ENCODE measurements around the gene ISOC1.

The ISOC1 gene

DNA sequence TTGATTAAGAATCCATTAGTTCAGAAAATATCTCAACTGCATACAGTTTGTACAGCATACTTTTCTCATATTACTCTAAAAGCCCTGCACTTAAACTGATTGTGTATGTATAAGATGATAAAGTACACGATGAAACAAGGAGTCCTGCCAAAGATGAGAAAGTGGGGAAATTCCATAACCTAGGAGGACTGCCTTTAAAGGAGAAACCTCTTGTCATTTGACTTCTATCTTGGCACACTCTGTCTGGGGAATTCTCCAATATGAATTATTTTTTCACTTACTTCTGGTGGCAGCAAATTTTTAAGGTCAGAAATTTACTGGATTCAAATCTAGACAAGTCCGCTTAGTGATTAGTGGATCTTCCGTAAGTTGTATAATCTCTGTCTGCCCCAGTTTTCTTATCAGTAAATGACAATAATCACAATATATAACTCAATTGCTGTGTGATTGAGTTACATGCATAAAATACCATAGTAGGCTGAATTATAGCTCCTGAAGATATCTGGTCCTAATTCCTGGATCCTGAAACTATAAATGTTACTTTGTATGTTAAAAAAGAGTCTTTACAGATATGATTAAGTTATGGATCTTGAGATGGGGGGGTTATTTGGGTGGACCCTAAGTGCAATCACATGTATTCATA lies 17.0 kb upstream of the ISOC1 start:
- Histone ChIP-seq H3K4me1 (ENCODE audit: insufficient read depth, poor library complexity, severe bottlenecking) (no peaks in the 10 kb centered on the region), H3K36me3 (ENCODE audit: low read depth) (no peaks in the 10 kb centered on the region), H3K27ac (ENCODE audit: poor library complexity, severe bottlenecking) (no peak overlapping the region), H3K27me3 (ENCODE audit: insufficient read depth, poor library complexity, severe bottlenecking) (peaks cover 6% of the 10 kb centered on the region), H3K9me3 (ENCODE audit: severe bottlenecking) (no peaks in the 10 kb centered on the region), H3K4me3 (ENCODE audit: severe bottlenecking) (no peak overlapping the region)
- TF ChIP-seq, protein P1, sequence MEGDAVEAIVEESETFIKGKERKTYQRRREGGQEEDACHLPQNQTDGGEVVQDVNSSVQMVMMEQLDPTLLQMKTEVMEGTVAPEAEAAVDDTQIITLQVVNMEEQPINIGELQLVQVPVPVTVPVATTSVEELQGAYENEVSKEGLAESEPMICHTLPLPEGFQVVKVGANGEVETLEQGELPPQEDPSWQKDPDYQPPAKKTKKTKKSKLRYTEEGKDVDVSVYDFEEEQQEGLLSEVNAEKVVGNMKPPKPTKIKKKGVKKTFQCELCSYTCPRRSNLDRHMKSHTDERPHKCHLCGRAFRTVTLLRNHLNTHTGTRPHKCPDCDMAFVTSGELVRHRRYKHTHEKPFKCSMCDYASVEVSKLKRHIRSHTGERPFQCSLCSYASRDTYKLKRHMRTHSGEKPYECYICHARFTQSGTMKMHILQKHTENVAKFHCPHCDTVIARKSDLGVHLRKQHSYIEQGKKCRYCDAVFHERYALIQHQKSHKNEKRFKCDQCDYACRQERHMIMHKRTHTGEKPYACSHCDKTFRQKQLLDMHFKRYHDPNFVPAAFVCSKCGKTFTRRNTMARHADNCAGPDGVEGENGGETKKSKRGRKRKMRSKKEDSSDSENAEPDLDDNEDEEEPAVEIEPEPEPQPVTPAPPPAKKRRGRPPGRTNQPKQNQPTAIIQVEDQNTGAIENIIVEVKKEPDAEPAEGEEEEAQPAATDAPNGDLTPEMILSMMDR (IDR thresholded peaks at IDR 0.05; ENCODE audit: poor library complexity, severe bottlenecking), result no peak
- ATAC-seq (ENCODE audit: low read depth) (no peak), DNase-seq (ENCODE audit: low spot score) (no peak)

DNA sequence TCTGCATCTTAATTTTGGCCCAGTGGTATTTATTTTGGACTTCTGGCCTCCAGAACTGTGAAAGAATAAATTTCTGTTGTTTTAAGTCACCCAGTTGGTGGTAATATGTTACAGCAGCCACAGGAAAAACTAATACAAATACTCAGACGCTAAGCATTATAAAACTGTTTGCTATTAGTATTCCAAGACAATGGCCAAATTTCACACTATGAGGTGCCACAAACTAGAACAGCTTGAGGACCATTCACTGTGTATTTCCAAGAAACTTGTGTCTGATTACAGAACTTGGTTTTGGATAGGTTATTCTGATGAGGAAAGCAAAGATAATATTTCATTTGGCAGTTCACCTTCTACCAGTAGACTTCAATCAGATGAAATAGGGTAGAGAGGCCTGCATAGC lies 16.3 kb upstream of the ISOC1 start:
- Histone ChIP-seq H3K27ac (ENCODE audit: poor library complexity, severe bottlenecking) (no peak overlapping the region), H3K4me3 (ENCODE audit: severe bottlenecking) (no peak overlapping the region), H3K4me1 (ENCODE audit: insufficient read depth, poor library complexity, severe bottlenecking) (no peaks in the 10 kb centered on the region), H3K27me3 (ENCODE audit: insufficient read depth, poor library complexity, severe bottlenecking) (peaks cover 6% of the 10 kb centered on the region), H3K9me3 (ENCODE audit: severe bottlenecking) (no peaks in the 10 kb centered on the region), H3K36me3 (ENCODE audit: low read depth) (no peaks in the 10 kb centered on the region)
- ATAC-seq (ENCODE audit: low read depth) (no peak), DNase-seq (ENCODE audit: low spot score) (no peak)
- TF ChIP-seq, protein P1 (IDR thresholded peaks at IDR 0.05; ENCODE audit: poor library complexity, severe bottlenecking), result no peak

DNA sequence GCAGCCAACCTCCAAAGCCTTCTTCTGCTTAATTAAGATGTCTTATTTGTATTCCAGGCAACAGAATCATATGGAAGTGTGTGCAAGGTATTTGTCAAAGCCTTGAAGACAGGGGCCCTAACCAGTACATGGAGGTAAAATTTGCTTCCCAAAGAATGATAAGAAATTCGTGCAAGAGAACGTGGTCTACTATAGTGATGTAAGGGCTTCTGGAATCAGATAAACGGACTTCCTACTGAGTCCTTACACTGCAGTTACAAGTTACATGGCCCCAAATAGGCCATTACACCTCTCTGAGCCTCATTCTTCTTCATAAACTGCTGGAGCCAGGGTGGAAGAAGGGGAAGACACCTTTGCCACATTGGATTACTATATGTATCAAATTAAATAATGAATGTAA lies 15.9 kb upstream of the ISOC1 start:
- no peak for ATAC-seq (ENCODE audit: low read depth)
- Histone ChIP-seq H3K4me1 (ENCODE audit: insufficient read depth, poor library complexity, severe bottlenecking) (no peaks in the 10 kb centered on the region), H3K9me3 (ENCODE audit: severe bottlenecking) (no peaks in the 10 kb centered on the region), H3K36me3 (ENCODE audit: low read depth) (no peaks in the 10 kb centered on the region), H3K27ac (ENCODE audit: poor library complexity, severe bottlenecking) (no peak overlapping the region), H3K27me3 (ENCODE audit: insufficient read depth, poor library complexity, severe bottlenecking) (peaks cover 6% of the 10 kb centered on the region), H3K4me3 (ENCODE audit: severe bottlenecking) (no peak overlapping the region)
- DNase-seq (ENCODE audit: low spot score), result no peak
- TF ChIP-seq, protein P1 (IDR thresholded peaks at IDR 0.05; ENCODE audit: poor library complexity, severe bottlenecking), result no peak

DNA sequence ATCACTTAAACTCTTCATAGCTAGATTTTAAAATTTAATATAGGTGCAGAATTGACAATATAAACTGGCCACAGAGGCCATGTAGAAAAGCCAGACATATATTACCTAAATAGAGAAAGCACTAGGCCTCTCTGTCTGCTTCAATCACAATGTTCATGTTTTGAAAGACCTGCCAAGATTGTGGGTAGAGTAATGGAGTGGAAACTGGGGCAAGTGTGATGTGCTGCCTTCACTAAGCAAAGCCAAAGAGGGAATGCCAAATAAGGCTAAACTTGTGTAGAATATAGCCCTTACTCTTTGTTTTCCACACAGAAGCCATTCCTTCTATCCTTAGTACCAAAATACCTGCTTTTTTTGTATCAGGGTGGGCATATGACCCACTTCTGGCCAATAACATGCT lies 15.1 kb upstream of the ISOC1 start:
- no peak for ATAC-seq (ENCODE audit: low read depth)
- no peak overlapping the region for H3K4me3 ChIP-seq (ENCODE audit: severe bottlenecking)
- TF ChIP-seq, protein P1 (IDR thresholded peaks at IDR 0.05; ENCODE audit: poor library complexity, severe bottlenecking), result no peak

DNA sequence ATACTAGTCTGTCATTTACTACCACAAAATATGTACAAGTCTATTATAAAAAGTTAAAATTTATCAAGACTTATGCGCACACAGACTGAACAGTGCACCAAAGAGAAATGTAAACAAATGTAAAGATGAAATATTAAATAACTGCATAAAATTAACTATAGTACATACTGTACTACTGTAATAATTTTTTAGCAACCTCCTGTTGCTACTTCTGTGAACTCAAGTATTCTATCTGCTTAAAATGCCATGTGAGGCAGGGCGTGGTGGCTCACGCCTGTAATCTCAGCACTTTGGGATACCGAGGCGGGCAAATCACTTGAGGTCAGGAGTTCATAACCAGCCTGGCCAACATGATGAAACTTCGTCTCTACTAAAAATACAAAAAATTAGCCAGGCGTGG lies 13.8 kb upstream of the ISOC1 start:
- H3K4me1 ChIP-seq (ENCODE audit: insufficient read depth, poor library complexity, severe bottlenecking), result no peaks in the 10 kb centered on the region
- H3K27ac ChIP-seq (ENCODE audit: poor library complexity, severe bottlenecking), result no peak overlapping the region
- no peak for DNase-seq (ENCODE audit: low spot score)
- H3K4me3 ChIP-seq (ENCODE audit: severe bottlenecking), result no peak overlapping the region
- peaks cover 6% of the 10 kb centered on the region for H3K27me3 ChIP-seq (ENCODE audit: insufficient read depth, poor library complexity, severe bottlenecking)
- TF ChIP-seq, protein P1 (IDR thresholded peaks at IDR 0.05; ENCODE audit: poor library complexity, severe bottlenecking), result no peak
- ATAC-seq (ENCODE audit: low read depth), result no peak
- H3K9me3 ChIP-seq (ENCODE audit: severe bottlenecking), result no peaks in the 10 kb centered on the region
- no peaks in the 10 kb centered on the region for H3K36me3 ChIP-seq (ENCODE audit: low read depth)

More for the DNA sequence above, 15.1 kb upstream of the ISOC1 start:
- no peaks in the 10 kb centered on the region for H3K36me3 ChIP-seq (ENCODE audit: low read depth)
- no peaks in the 10 kb centered on the region for H3K4me1 ChIP-seq (ENCODE audit: insufficient read depth, poor library complexity, severe bottlenecking)
- no peak overlapping the region for H3K27ac ChIP-seq (ENCODE audit: poor library complexity, severe bottlenecking)
- no peak for DNase-seq (ENCODE audit: low spot score)
- H3K27me3 ChIP-seq (ENCODE audit: insufficient read depth, poor library complexity, severe bottlenecking), result peaks cover 6% of the 10 kb centered on the region
- H3K9me3 ChIP-seq (ENCODE audit: severe bottlenecking), result no peaks in the 10 kb centered on the region
